Adipocyte (in vitro differentiated cells): ENCODE measurements around the gene DDX27.

Source experiments
- DNase-seq: peaks from one replicate; pipeline ENCODE4 v3.0.0-alpha.2; 2015; ENCODE audit warnings: low read depth
- H3K27me3 ChIP-seq: replicated peaks from 2 replicates; pipeline ENCODE4 v1.7.0; 2013; ENCODE audit warnings: mild to moderate bottlenecking, low read length, moderate library complexity; ENCODE audit not compliant: control insufficient read depth, insufficient read depth
- H3K36me3 ChIP-seq: 2 replicates; pipeline ENCODE4 v1.7.0; 2013; ENCODE audit warnings: low read length, mild to moderate bottlenecking, moderate library complexity; ENCODE audit not compliant: control insufficient read depth, insufficient read depth, severe bottlenecking
- H3K4me1 ChIP-seq: 2 replicates; pipeline ENCODE4 v1.7.0; 2013; ENCODE audit warnings: mild to moderate bottlenecking, low read length, moderate library complexity; ENCODE audit not compliant: control insufficient read depth, insufficient read depth
- H3K4me3 ChIP-seq: 2 replicates; pipeline ENCODE4 v1.7.0; 2013; ENCODE audit warnings: mild to moderate bottlenecking, low read length, moderate library complexity
- H3K9ac ChIP-seq: 2 replicates; pipeline ENCODE4 v1.7.0; 2013; ENCODE audit warnings: mild to moderate bottlenecking, low read length, moderate library complexity
- H3K9me3 ChIP-seq: 2 replicates; pipeline ENCODE4 v1.7.0; 2013; ENCODE audit warnings: mild to moderate bottlenecking, low read length, moderate library complexity; ENCODE audit not compliant: control insufficient read depth

DDX27 gene

DNA sequence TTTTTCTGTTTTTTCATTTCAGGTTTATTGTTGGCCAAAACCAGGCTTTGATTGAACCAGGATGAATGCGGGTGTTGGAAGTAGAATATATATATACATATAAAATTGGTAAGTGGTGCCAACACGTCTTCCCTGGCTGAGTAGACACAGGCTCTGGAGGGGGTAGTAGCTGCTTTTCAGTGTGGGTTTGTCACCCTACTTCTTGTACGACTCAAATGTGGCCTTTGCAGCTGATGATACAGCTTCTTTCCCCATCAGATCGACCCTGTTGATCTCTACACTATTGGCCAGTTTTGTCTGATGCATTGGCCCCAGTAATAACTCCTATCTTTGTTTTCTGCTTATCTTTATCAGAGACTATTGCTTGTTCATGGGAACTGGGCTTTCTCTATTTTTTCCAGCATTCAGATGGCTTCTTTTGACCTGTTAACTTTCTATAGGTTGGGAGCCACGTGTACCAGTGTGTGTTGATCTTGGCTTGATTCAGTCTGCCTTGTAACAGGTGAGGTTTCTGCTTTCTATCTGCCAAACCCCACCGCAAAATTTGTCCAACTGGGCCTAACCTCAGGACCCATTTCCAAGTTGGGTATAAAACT, 61.3 kb downstream of the DDX27 start:
- Histone ChIP-seq H3K4me3 (peak overlapping the region; percentile 99), H3K9me3 (peaks cover 9% of the 10 kb centered on the region), H3K27me3 (no peaks in the 10 kb centered on the region), H3K4me1 (peaks cover 70% of the 10 kb centered on the region), H3K36me3 (peaks cover 67% of the 10 kb centered on the region), H3K9ac (peak overlapping the region; percentile 100)
- no peak for DNase-seq

DNA sequence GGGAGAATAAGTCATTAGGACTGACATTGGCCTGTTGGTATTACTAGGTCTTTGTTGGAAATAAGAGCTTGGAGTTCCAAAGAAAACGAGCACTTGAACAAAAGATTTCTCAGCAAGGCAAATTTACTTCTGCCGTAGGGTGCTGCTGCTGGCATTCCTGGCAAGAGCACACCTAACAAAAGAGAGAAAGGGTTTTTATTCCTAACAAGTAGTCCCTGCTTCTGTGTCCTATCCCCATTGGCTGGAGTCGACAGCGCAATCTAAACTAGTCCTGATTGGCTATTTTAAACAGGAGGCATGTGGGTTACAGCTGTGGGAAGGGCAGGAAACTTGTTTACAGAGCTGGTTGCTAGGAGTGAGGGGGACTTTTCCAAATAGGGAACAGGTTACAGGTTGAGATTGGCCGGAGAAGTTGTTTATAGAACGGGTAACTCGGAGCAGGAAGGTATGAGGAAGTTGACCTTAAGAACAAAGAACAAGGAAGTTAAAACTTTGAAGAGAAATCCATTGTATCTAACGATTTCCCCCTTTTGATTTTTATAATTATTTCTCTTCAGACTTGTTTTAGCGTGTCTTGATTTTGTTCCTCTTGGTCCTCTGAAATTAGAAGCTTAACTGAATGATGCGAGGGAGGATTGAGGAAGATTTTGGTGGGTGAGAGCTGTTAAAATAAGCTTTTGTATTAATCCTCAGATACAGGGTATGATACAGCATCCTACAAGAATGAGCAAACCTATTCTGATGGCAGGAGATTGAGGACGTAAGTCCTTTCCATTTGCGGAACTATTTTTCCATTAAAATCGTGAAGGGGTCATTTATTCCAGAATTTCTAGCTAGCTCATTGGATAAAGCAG, 62.1 kb downstream of the DDX27 start:
- Histone ChIP-seq H3K9ac (peak overlapping the region; percentile 100), H3K36me3 (peaks cover 73% of the 10 kb centered on the region), H3K27me3 (no peaks in the 10 kb centered on the region), H3K9me3 (peaks cover 14% of the 10 kb centered on the region), H3K4me3 (peak overlapping the region; percentile 99), H3K4me1 (peaks cover 69% of the 10 kb centered on the region)
- no peak for DNase-seq

DNA sequence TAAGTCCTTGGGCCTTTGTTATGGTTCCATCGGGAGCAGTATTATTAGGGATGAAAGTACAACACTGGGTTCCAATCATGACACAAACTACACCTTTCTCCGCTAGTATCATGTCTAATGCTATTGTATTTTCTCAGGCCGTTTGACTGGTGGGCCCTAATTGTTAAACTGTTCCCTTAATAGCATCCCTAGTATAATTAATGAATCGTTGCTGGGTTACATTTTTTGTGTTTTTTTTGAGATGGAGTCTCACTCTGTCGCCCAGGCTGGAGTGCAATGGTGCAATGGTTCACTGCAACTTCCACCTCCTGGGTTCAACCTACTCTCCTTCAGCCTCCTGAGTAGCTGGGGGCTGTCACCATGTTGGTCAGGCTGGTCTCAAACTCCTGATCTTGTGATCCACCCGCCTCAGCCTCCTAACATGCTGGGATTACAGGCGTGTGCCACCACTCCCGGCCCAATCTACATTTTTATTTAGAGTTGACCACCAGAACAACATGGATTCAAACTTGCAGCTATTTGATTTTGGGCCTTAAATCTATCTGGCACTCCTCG, 62.8 kb downstream of the DDX27 start:
- Histone ChIP-seq H3K9me3 (peaks cover 21% of the 10 kb centered on the region), H3K9ac (peak overlapping the region; percentile 100), H3K4me1 (peaks cover 69% of the 10 kb centered on the region), H3K27me3 (no peaks in the 10 kb centered on the region), H3K36me3 (peaks cover 80% of the 10 kb centered on the region), H3K4me3 (peak overlapping the region; percentile 99)
- no peak for DNase-seq

DNA sequence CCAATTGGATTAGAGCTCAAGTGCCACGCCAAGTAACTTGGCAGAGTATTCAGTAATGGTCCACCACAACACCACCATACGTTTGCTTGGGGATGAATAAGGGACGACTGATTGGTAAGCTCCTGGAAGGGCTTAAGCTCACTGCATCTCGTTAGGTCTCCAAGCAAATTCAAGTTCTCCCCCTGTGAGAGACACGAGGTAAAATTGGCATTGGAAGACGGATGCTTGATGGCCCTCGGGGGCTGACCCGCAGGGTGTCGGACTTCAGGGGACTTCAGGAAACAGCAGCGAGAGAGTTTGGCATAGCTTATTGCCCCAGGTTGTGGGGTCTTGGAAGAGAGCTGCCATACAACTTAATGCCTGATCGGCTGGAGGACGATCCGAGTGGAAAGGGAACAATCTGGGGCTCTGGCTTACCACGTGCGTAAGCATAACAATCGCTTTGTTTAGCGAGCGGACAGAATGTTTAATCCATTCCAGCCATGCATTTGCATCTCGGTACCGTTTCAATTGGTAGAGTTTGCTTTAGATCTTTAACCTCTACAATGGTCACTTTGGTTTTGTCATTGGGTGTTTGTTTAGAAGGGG, 63.5 kb downstream of the DDX27 start:
- Histone ChIP-seq H3K9me3 (peaks cover 26% of the 10 kb centered on the region), H3K27me3 (no peaks in the 10 kb centered on the region), H3K9ac (peak overlapping the region; percentile 10), H3K36me3 (peaks cover 87% of the 10 kb centered on the region), H3K4me3 (peak overlapping the region; percentile 99), H3K4me1 (peaks cover 75% of the 10 kb centered on the region)
- no peak for DNase-seq

DNA sequence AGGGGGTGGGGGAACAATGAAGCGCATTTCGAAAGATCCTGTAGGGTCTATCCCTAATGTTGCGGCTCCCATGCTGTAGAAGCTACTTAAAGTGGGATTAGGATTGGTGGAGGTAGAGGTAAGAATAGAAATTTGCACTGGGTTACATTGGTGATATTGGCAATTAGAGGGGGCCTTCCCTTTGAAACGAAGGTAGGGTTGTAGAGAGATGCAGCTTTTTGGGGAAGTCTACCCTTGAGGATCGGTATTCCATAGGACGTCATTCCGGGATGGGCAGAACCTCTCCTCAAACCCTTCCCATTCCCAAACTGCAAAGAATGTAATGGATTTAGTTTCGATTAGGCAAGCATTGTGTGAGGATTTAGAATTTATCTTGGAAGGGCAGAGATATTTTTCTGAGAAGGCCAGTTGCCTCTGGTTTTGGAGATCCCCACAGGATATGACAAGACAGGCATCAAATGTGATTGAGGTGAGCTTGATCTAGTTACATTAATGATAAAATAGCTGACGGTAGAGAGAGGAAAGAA, 64.0 kb downstream of the DDX27 start:
- H3K27me3 ChIP-seq, result no peaks in the 10 kb centered on the region
- DNase-seq, result no peak

DNA sequence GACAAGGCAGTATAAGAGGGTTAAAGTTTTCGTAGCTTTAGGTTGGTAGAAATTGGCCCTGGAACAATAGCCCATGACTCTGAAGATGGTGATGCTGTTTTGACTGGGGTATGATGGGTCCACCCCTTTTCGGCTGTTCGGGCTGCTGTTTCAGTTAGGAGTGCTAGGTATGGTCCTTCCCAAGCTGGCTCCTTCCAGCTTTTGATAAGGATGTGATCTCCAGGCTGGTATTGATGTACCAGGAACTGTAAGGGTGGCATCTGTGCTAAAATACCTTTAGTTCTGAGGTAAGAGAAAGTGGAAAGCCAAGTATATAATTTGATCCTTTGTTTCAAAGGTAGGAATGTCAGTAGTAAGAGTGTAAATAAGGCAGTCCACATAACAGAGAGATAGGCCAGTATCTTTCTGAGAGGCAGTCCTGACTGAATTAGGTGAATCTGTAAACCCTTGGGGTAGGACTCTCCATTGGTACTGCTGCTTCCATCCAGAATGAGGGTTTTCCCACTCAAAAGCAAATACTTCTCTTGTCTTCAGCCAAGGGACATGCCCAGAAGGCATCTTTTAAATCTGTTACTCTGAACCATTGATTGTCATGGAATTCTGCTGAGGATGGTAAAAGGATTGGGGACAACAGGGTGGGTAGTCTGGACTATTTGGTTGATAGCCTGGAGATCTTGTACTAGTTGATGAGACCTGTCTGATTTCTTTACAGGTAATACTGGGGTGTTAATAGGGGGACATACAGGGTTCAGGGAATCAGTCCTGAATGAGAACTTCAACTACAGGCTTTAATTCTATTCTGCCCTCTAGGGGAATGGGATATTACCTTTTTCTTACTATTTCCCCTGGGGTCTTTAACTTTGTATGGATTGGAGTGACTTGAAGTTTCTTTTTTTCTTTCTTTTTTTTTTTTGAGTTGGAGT, 64.7 kb downstream of the DDX27 start:
- Histone ChIP-seq H3K9me3 (peaks cover 26% of the 10 kb centered on the region), H3K36me3 (peaks cover 98% of the 10 kb centered on the region), H3K4me3 (peak overlapping the region; percentile 99), H3K4me1 (peaks cover 87% of the 10 kb centered on the region), H3K9ac (no peak overlapping the region), H3K27me3 (no peaks in the 10 kb centered on the region)
- no peak for DNase-seq

More for the DNA sequence above, 64.0 kb downstream of the DDX27 start:
- peak overlapping the region; percentile 99 for H3K4me3 ChIP-seq
- H3K4me1 ChIP-seq, result peaks cover 81% of the 10 kb centered on the region
- H3K9ac ChIP-seq, result no peak overlapping the region
- H3K36me3 ChIP-seq, result peaks cover 92% of the 10 kb centered on the region
- H3K9me3 ChIP-seq, result peaks cover 26% of the 10 kb centered on the region

DNA sequence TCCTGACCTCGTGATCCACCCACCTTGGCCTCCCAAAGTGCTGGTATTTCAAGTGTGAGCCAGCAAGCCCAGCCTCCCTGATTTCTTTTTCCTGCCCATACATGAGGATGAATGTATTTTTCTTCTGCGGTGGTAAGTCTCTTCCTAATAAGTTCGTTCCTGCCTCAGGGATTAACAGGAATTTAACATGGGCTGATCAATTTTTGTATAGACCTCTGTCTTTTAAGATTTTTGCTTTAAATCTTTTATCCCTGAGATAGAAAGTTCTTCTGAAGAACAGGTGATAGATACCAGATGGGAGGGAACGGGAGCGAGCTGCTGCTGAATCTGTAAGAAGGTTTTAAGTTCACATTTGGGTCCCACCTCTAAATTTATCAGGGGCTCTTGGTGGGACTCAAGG, 65.6 kb downstream of the DDX27 start:
- Histone ChIP-seq H3K4me3 (peak overlapping the region; percentile 37), H3K9me3 (peaks cover 26% of the 10 kb centered on the region), H3K27me3 (no peaks in the 10 kb centered on the region), H3K36me3 (peaks cover 99% of the 10 kb centered on the region), H3K4me1 (peaks cover 85% of the 10 kb centered on the region), H3K9ac (no peak overlapping the region)
- DNase-seq, result no peak

DNA sequence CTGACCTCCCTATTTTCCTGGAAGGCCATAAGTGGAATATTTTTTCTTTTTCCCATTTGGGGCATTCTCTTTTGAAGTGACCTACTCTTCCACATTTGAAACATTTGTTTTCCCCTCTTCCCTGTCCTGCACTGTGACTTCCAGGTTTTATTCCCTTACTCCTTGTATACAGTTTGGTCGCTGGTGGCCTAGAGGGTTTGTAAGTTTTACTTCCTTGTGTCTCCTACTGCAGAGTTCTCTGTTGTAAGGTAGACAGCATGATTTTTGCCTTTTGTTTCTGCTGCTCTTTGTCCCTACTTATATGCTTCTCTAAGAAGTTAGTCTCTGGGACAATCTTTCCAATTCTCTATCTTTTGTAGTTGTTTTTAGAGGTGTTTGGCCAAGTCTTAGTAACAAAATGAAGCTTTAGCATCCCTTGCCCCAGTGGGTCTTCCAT, 66.0 kb downstream of the DDX27 start:
- H3K4me1 ChIP-seq, result peaks cover 81% of the 10 kb centered on the region
- no peak for DNase-seq
- peaks cover 99% of the 10 kb centered on the region for H3K36me3 ChIP-seq
- no peak overlapping the region for H3K9ac ChIP-seq
- H3K27me3 ChIP-seq, result no peaks in the 10 kb centered on the region
- peaks cover 26% of the 10 kb centered on the region for H3K9me3 ChIP-seq
- peak overlapping the region; percentile 37 for H3K4me3 ChIP-seq

DNA sequence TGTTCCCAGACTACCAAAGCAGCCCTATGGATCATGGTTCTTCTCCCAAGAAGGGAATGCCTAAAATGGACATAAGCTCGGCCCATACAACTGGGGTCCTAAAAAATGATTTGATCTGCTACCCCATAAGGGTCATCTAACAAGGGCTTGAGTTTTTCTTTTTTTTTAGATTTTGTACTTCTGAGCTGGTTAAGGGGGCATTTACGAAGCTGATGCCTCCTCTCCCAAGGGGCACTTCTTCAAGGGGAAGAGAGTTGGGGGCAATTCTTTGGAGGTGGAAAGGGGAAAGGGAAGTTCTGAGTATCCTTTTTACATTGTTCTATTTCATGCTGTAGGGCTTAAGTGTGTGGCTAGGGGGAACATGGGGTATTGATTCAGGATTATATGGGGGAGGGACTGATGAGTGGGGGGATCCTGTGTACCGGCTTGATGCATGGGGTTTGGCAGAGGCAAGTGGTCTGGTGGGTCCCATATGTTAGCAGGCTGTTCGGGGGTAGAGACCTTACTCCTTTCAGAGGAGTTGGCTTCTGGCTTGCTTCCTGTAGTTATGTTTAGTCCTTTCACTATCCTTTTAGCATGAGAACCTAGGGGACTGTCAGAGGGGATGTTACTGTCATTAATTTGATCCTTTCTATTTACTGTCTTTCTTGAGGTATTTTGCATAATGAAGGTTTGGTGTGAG, 66.7 kb downstream of the DDX27 start:
- Histone ChIP-seq H3K27me3 (no peaks in the 10 kb centered on the region), H3K9ac (no peak overlapping the region), H3K4me1 (peaks cover 74% of the 10 kb centered on the region), H3K9me3 (peaks cover 21% of the 10 kb centered on the region), H3K36me3 (peaks cover 99% of the 10 kb centered on the region), H3K4me3 (peak overlapping the region; percentile 37)
- DNase-seq, result no peak
